AG10803 (cell line): Measurements from ENCODE around the gene DEPDC7.

Source experiments
- DNase-seq: peaks from one replicate; pipeline ENCODE4 v3.0.0; 2010; ENCODE audit warnings: low read depth
- H3K4me3 ChIP-seq: 2 replicates; pipeline ENCODE4 v1.5.1; 2011; ENCODE audit warnings: mild to moderate bottlenecking, low read length, control low read depth
- TF ChIP-seq, protein P1 (sequence below): conservative IDR thresholded peaks from 2 replicates; pipeline ENCODE4 v1.5.1; 2011; ENCODE audit warnings: mild to moderate bottlenecking, low read length, control low read depth, inconsistent platforms

The DEPDC7 gene

DNA sequence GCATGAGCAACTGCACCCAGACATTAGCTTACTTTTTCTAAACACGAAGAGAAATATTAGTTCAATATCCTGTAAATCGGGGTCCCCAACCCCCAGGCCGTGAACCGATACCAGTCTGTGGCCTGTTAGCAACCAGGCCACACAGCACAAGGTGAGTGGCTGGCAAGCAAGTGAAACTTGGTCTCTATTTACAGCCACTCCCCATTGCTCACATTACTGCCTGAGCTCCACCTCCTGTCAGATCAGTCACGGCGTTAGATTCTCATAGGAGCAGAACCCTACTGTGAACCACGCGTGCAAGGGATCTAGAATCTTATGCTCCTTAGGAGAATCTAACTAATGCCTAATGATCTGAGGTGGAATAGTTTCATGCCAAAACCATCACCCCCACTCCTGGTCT is 27.8 kb upstream of the DEPDC7 start:
- DNase-seq = no peak
- TF ChIP-seq, protein P1, sequence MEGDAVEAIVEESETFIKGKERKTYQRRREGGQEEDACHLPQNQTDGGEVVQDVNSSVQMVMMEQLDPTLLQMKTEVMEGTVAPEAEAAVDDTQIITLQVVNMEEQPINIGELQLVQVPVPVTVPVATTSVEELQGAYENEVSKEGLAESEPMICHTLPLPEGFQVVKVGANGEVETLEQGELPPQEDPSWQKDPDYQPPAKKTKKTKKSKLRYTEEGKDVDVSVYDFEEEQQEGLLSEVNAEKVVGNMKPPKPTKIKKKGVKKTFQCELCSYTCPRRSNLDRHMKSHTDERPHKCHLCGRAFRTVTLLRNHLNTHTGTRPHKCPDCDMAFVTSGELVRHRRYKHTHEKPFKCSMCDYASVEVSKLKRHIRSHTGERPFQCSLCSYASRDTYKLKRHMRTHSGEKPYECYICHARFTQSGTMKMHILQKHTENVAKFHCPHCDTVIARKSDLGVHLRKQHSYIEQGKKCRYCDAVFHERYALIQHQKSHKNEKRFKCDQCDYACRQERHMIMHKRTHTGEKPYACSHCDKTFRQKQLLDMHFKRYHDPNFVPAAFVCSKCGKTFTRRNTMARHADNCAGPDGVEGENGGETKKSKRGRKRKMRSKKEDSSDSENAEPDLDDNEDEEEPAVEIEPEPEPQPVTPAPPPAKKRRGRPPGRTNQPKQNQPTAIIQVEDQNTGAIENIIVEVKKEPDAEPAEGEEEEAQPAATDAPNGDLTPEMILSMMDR = no peak
- no peak overlapping the region for H3K4me3 ChIP-seq

GRCh38 chr11:32990481-32990880 is 25.2 kb upstream of the DEPDC7 start:
- no peak overlapping the region for H3K4me3 ChIP-seq
- no peak for DNase-seq
- TF ChIP-seq, protein P1 = no peak

DNA sequence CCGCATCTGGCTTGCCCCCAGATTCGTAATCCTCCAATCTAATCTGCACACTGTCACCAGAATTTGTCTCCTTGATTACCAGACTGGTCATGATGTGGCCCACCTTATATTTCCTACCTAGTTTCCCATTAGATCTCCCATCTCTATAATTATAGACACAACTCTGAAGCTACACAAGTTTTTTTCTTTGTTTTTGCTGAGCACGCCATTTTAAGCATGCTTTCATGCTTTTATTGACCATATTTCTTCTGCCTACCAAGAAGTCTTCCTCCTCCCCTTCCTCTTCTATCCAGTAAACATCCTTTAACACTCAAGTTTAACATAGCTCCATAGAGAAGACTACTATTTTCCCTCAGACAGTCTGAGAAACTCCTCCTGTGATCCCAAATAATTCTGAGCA is 24.3 kb upstream of the DEPDC7 start:
- no peak for DNase-seq
- H3K4me3 ChIP-seq = no peak overlapping the region
- TF ChIP-seq, protein P1 = no peak

- H3K4me3 ChIP-seq = no peak overlapping the region
- TF ChIP-seq, protein P1 = no peak
- no peak for DNase-seq
These were observed 23.8 kb upstream of the DEPDC7 start for GRCh38 chr11:32991898-32992297.

DNA sequence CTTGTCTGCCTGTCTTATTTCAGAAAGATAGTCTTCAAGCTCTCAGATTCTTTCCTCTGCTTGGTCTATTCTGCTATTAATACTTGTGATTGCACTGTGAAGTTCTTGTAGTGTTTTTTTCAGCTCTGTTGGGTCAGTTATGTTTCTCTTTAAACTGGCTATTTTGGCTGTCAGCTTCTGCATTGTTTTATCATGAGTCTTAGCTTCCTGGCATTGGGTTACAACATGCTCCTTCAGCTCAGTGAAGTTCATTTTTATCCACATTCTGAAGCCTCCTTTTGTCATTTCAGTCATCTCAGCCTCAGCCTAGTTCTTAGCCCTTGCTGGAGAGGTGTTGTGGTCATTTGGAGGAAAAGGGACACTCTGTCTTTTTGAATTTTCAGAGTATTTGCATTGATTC is 15.5 kb upstream of the DEPDC7 start:
- no peak overlapping the region for H3K4me3 ChIP-seq
- TF ChIP-seq, protein P1 = no peak
- DNase-seq = peak; percentile 92

DNA sequence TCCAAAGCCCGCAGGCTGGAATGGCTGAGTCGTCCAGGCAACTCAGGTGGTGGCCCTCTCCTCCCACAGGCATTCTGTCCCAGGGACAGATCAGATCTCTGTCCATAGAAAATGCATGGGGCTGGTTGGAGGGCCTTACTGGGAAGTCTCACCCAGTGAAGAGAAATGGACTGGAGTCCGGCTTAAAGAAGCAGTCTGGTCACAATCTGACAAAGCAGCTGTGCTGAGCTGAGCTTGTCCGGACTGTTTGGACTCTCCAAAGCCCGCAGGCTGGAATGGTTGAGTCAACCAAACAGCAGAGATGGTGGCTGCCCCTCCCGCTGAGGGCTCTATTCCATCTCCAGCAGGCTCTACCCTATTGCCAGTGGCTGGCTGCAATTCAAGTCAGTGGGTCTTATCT is 14.4 kb upstream of the DEPDC7 start:
- TF ChIP-seq, protein P1 = no peak
- DNase-seq = peak; percentile 16

GRCh38 chr11:33001751-33002542 is 13.7 kb upstream of the DEPDC7 start:
- no peak overlapping the region for H3K4me3 ChIP-seq
- peak; percentile 9 for DNase-seq
- TF ChIP-seq, protein P1 = no peak

More for the DNA sequence above, 14.4 kb upstream of the DEPDC7 start:
- H3K4me3 ChIP-seq = no peak overlapping the region
